SK-N-SH (cell line): ENCODE data around the gene TRNAU1AP. TPM values are rescaled to one million over a fixed set of nuclear protein-coding genes. Genes with fewer than 3 reads are reported as not detected.
"Not testable (repeated sequence)": the region's sequence is repeated elsewhere in the genome, so short reads cannot be mapped to it uniquely, and the experiment has no call there.

ENCODE experiments used
- CTCF ChIA-PET: fragments of 300-600, 350-600 bp; formaldehyde crosslinking; extraction: SDS; loops from one replicate; lab custom pipeline; 2021; lab: Yijun Ruan, JAX
- POLR2A ChIA-PET: fragments of 350-600 bp; sonication (Branson Sonifier 250); formaldehyde crosslinking; extraction: SDS; loops from one replicate; lab custom pipeline; 2020; ENCODE audit warnings: antibody characterized with exemption, inconsistent platforms; lab: Yijun Ruan, JAX
- DNase-seq: peaks from one replicate; pipeline ENCODE4 v3.0.0; 2012
- H2AFZ ChIP-seq: fragments of 200-600 bp; sonication (generic); 2 replicates; pipeline ENCODE4 v1.8.1; 2016; ENCODE audit warnings: antibody characterized with exemption, mild to moderate bottlenecking, low read depth
- H3F3A ChIP-seq: fragments of 200-600 bp; sonication (generic); replicated peaks from 2 replicates; pipeline ENCODE3; 2016; ENCODE audit warnings: antibody characterized with exemption, mild to moderate bottlenecking; ENCODE audit not compliant: insufficient read depth
- H3K27ac ChIP-seq, 2 experiments: fragments of 200-500 bp in 1 of 2; fragments of 200-600 bp in 1 of 2; sonication (Bioruptor generic) in 1 of 2; sonication (generic), shearing (Covaris generic) in 1 of 2; 2 replicates each; pipeline versions ENCODE4 v1.5.1 to v1.6.1; 2014 to 2016; ENCODE audit warnings: low read depth in 2 of 2, inconsistent platforms in 1 of 2, low read length in 1 of 2, mild to moderate bottlenecking in 1 of 2, mixed read lengths in 1 of 2
- H3K27me3 ChIP-seq: fragments of 200-600 bp; sonication (generic), shearing (Covaris generic); 2 replicates; pipeline ENCODE4 v1.6.1; 2016; ENCODE audit warnings: mixed run types; ENCODE audit not compliant: insufficient read depth
- H3K36me3 ChIP-seq, 2 experiments: fragments of 200-500 bp in 1 of 2; fragments of 200-600 bp in 1 of 2; sonication (Bioruptor generic) in 1 of 2; sonication (generic) in 1 of 2; replicated peaks in 1 of 2; 2 replicates each; pipeline versions ENCODE3 to v1.5.1; 2014 to 2016; ENCODE audit warnings: low read length in 1 of 2, mild to moderate bottlenecking in 1 of 2; ENCODE audit not compliant: insufficient read depth in 2 of 2, control insufficient read depth in 1 of 2
- H3K4me1 ChIP-seq, 2 experiments: fragments of 200-500 bp in 1 of 2; fragments of 200-600 bp in 1 of 2; sonication (Bioruptor generic) in 1 of 2; sonication (generic), shearing (Covaris generic) in 1 of 2; 2 replicates each; pipeline versions ENCODE4 v1.5.1 to v1.6.1; 2014 to 2016; ENCODE audit warnings: low read depth in 1 of 2, low read length in 1 of 2, mixed run types in 1 of 2; ENCODE audit not compliant: insufficient read depth in 2 of 2, control insufficient read depth in 1 of 2
- H3K4me2 ChIP-seq: fragments of 200-600 bp; sonication (generic), shearing (Covaris generic); 2 replicates; pipeline ENCODE4 v1.6.1; 2017; ENCODE audit warnings: mixed run types
- H3K4me3 ChIP-seq, 2 experiments: fragments of 200-500 bp in 1 of 2; fragments of 200-600 bp in 1 of 2; sonication (Bioruptor generic) in 1 of 2; sonication (generic), shearing (Covaris generic) in 1 of 2; 2 replicates each; pipeline versions ENCODE4 v1.5.1 to v1.8.1; 2014 to 2016; ENCODE audit warnings: low read depth in 2 of 2, inconsistent platforms in 1 of 2, low read length in 1 of 2, mild to moderate bottlenecking in 1 of 2, mixed read lengths in 1 of 2, moderate library complexity in 1 of 2
- H3K79me2 ChIP-seq: fragments of 200-600 bp; sonication (generic); 2 replicates; pipeline ENCODE4 v1.8.1; 2017; ENCODE audit warnings: mild to moderate bottlenecking; ENCODE audit not compliant: insufficient read depth
- H3K9ac ChIP-seq: fragments of 200-600 bp; sonication (generic); 2 replicates; pipeline ENCODE4 v1.6.1; 2017; ENCODE audit warnings: mixed run types
- H3K9me2 ChIP-seq: fragments of 200-600 bp; sonication (generic); 2 replicates; pipeline ENCODE4 v1.6.1; 2017; ENCODE audit warnings: mixed run types
- H3K9me3 ChIP-seq: fragments of 200-600 bp; sonication (generic); 2 replicates; pipeline ENCODE4 v1.6.1; 2017; ENCODE audit warnings: mixed run types, mild to moderate bottlenecking, moderate library complexity
- H4K20me1 ChIP-seq: fragments of 200-600 bp; sonication (generic); 2 replicates; pipeline ENCODE4 v1.6.1; 2017; ENCODE audit warnings: mild to moderate bottlenecking, mixed run types; ENCODE audit not compliant: insufficient read depth
- CHD2 ChIP-seq: fragments of 150-350 bp; IDR thresholded peaks from 2 replicates; pipeline ENCODE4 v1.6.1; 2018; ENCODE audit warnings: low read length; ENCODE audit not compliant: partially characterized antibody
- GABPA ChIP-seq: IDR thresholded peaks from 2 replicates; pipeline ENCODE4 v1.4.0; 2012; ENCODE audit warnings: low read depth, mild to moderate bottlenecking
- MAX ChIP-seq: IDR thresholded peaks from 2 replicates; pipeline ENCODE4 v1.4.0; 2012; ENCODE audit warnings: low read depth
- MXI1 ChIP-seq: IDR thresholded peaks from 2 replicates; pipeline ENCODE4 v1.6.1; 2012; ENCODE audit warnings: mild to moderate bottlenecking, low read depth, low read length, improper control_type of control experiment
- NRF1 ChIP-seq: IDR thresholded peaks from 2 replicates; pipeline ENCODE4 v1.6.1; 2012; ENCODE audit warnings: low read depth, mild to moderate bottlenecking, low read length
- RAD21 ChIP-seq: IDR thresholded peaks from 2 replicates; pipeline ENCODE4 v1.6.1; 2012; ENCODE audit warnings: mild to moderate bottlenecking, low read length
- RCOR1 ChIP-seq: fragments of 150-350 bp; IDR thresholded peaks from 2 replicates; pipeline ENCODE4 v1.6.1; 2017; ENCODE audit warnings: antibody characterized with exemption, low read length
- REST ChIP-seq: IDR thresholded peaks from 2 replicates; pipeline ENCODE4 v1.6.1; 2012; ENCODE audit warnings: mild to moderate bottlenecking, low read depth, low read length, moderate library complexity
- RFX5 ChIP-seq: IDR thresholded peaks from 2 replicates; pipeline ENCODE4 v1.6.1; 2012; ENCODE audit warnings: mild to moderate bottlenecking, improper control_type of control experiment, low read length
- SIN3A ChIP-seq: IDR thresholded peaks from 2 replicates; pipeline ENCODE4 v1.6.1; 2012; ENCODE audit warnings: low read depth, mild to moderate bottlenecking, low read length, moderate library complexity, borderline replicate concordance
- TAF1 ChIP-seq: IDR thresholded peaks from 2 replicates; pipeline ENCODE4 v1.6.1; 2012; ENCODE audit warnings: low read depth, mild to moderate bottlenecking, low read length, moderate library complexity, borderline replicate concordance
- ZBTB33 ChIP-seq: IDR thresholded peaks from 2 replicates; pipeline ENCODE4 v1.4.0; 2012; ENCODE audit warnings: low read depth, borderline replicate concordance
- WGBS: methylation state at CpG from one replicate; pipeline ENCODE4 v1.1.6; 2017; ENCODE audit warnings: low lambda C conversion rate; 5-methylcytosine and 5-hydroxymethylcytosine counted together
- polyA plus RNA-seq, 3 experiments: library from polyadenylated mRNA; depleted of rRNA; stranded (reverse); fragments of >200 nt; gene quantifications; 2 replicates each; pipeline ENCODE4 v1.2.3, GENCODE V29; 2012

TRNAU1AP gene
- polyA plus RNA-seq, 1 of the 3 experiments (the other 2 are of a cell fraction): 25.8 TPM

- peaks cover 2 to 3% of the 10 kb centered on the region in 2 experiments for H3K36me3 ChIP-seq
- TF ChIP-seq MAX: peak; percentile 57; the same call in 1 of the 2 replicates
- no peak for TF ChIP-seq TAF1
- 0 out of 2 replicates have a peak, but pooled peaks have one; percentile 3 for TF ChIP-seq SIN3A
- no peak for TF ChIP-seq GABPA
- no peak for TF ChIP-seq ZBTB33
- 0 out of 2 replicates have a peak, but pooled peaks have one; percentile 16 for TF ChIP-seq MXI1
- TF ChIP-seq RFX5: no peak
- no peak for TF ChIP-seq CHD2
- TF ChIP-seq, all 33 proteins: peak for 3
- DNase-seq: no peak
Measured at GRCh38 chr1:28518745-28519341, 34.0 kb upstream of the TRNAU1AP start.

GRCh38 chr1:28519946-28520725 is 32.7 kb upstream of the TRNAU1AP start:
- Histone ChIP-seq H4K20me1 (peaks cover 17% of the 10 kb centered on the region), H3K4me1 (peaks cover 4 to 12% of the 10 kb centered on the region in 2 experiments; a peak in 2 of 4 replicates), H3K9me2 (no peaks in the 10 kb centered on the region), H3K27ac (no peak overlapping the region), H3K36me3 (peaks cover 2 to 3% of the 10 kb centered on the region in 2 experiments), H2AFZ (no peak overlapping the region), H3K27me3 (no peaks in the 10 kb centered on the region), H3K79me2 (peaks cover 67% of the 10 kb centered on the region), H3K9ac (no peak overlapping the region), H3K4me2 (no peak overlapping the region), H3K4me3 (no peak overlapping the region), H3F3A (peaks cover 33% of the 10 kb centered on the region)
- CTCF ChIA-PET: interaction anchor here (0.7 to 1.5 kb wide), 3 partner anchors 61 to 275 kb away, joined by 3 to 4 read pairs (median 4); no protein-coding TSS in a partner anchor
- WGBS: 87% methylated on average over 10 of the region's 10 CpGs
- POLR2A ChIA-PET: no interaction called here
- TF ChIP-seq RCOR1 (no peak), NRF1 (no peak), REST (no peak), RAD21 (no peak)
- TF ChIP-seq, all 33 proteins: peak for 0
- no peak for DNase-seq
- no peaks in the 10 kb centered on the region for H3K9me3 ChIP-seq

More at GRCh38 chr1:28518745-28519341, 34.0 kb upstream of the TRNAU1AP start:
- Histone ChIP-seq H3K79me2 (peaks cover 54% of the 10 kb centered on the region), H3K27ac (peak overlapping the region; percentile 22 to 76; a peak in 2 of 4 replicates), H3K4me1 (peaks cover 4 to 12% of the 10 kb centered on the region in 2 experiments; a peak in 2 of 4 replicates), H3K4me2 (peak overlapping the region; percentile 75), H3F3A (peaks cover 46% of the 10 kb centered on the region), H4K20me1 (peaks cover 28% of the 10 kb centered on the region), H3K4me3 (peak overlapping the region; percentile 59 to 70), H3K9me2 (no peaks in the 10 kb centered on the region), H3K27me3 (no peaks in the 10 kb centered on the region), H2AFZ (no peak overlapping the region), H3K9ac (peak overlapping the region; percentile 86; the same call in 1 of the 2 replicates), H3K9me3 (no peaks in the 10 kb centered on the region)
- 12% methylated on average over 20 of the region's 21 CpGs for WGBS
- ChIA-PET CTCF (interaction anchor here (0.6 to 4.6 kb wide), 19 partner anchors 9 to 516 kb away, joined by 3 to 46 read pairs (median 3); partner anchors contain the start of gene TRNAU1AP), POLR2A (interaction anchor here (0.7 to 1.9 kb wide), 3 partner anchors 63 to 84 kb away, joined by 3 to 21 read pairs (median 3); no protein-coding TSS in a partner anchor)

GRCh38 chr1:28520796-28521195 is 32.1 kb upstream of the TRNAU1AP start:
- not testable (repeated sequence) for H2AFZ ChIP-seq, H3K4me2 ChIP-seq, H3K27ac ChIP-seq, H3K36me3 ChIP-seq, H3K9me2 ChIP-seq, H3K4me3 ChIP-seq, H3K27me3 ChIP-seq, H3K9me3 ChIP-seq, H3K9ac ChIP-seq, DNase-seq
- Histone ChIP-seq H4K20me1 (peaks cover 13% of the 10 kb centered on the region), H3K4me1 (peaks cover 4 to 12% of the 10 kb centered on the region in 2 experiments; a peak in 2 of 4 replicates), H3K79me2 (peaks cover 74% of the 10 kb centered on the region), H3F3A (peaks cover 27% of the 10 kb centered on the region)
- ChIA-PET CTCF (interaction anchor here (1.5 kb wide), 1 partner anchor 82 kb away, joined by 4 read pairs; no protein-coding TSS in a partner anchor), POLR2A (interaction anchor here (0.7 kb wide), 1 partner anchor 59 kb away, joined by 3 read pairs; no protein-coding TSS in a partner anchor)
- 100% methylated on average over 12 of the region's 12 CpGs for WGBS
